ENCODE measurements around the gene CETP.

DNA sequence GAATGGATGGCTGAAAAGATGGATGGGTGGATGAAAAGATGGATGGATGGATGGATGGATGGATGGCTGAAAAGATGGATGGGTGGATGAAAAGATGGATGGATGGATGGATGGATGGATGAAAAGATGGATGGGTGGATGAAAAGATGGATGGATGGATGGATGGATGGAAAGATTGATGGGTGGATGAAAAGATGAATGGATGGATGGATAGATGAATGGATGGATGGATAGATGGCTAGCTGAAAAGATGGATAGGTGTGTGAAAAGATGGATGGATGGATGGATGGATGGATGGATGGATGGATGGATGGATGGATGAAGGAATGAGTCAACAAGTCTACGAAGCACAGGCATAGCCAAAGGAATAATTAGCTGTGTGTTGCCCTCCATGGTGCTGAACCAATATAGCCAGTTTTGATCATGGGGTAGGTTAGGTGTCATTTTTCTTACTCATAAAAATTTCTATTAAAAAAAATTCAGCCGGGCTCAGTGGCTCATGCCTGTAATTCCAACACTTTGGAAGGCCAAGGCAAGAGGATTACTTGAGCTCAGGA is 68.7 kb downstream of the CETP start:
- TF ChIP-seq, protein P1, sequence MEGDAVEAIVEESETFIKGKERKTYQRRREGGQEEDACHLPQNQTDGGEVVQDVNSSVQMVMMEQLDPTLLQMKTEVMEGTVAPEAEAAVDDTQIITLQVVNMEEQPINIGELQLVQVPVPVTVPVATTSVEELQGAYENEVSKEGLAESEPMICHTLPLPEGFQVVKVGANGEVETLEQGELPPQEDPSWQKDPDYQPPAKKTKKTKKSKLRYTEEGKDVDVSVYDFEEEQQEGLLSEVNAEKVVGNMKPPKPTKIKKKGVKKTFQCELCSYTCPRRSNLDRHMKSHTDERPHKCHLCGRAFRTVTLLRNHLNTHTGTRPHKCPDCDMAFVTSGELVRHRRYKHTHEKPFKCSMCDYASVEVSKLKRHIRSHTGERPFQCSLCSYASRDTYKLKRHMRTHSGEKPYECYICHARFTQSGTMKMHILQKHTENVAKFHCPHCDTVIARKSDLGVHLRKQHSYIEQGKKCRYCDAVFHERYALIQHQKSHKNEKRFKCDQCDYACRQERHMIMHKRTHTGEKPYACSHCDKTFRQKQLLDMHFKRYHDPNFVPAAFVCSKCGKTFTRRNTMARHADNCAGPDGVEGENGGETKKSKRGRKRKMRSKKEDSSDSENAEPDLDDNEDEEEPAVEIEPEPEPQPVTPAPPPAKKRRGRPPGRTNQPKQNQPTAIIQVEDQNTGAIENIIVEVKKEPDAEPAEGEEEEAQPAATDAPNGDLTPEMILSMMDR (IDR thresholded peaks at IDR 0.05; ENCODE audit: low read depth, low read length, missing input control): no peak
- TF ChIP-seq, protein P2, sequence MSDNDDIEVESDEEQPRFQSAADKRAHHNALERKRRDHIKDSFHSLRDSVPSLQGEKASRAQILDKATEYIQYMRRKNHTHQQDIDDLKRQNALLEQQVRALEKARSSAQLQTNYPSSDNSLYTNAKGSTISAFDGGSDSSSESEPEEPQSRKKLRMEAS (IDR thresholded peaks at IDR 0.05): no peak
- TF ChIP-seq EGR1 (IDR thresholded peaks at IDR 0.05; ENCODE audit: low read depth in 2 of 2) (no peak), REST (IDR thresholded peaks at IDR 0.05) (no peak), SP1 (IDR thresholded peaks at IDR 0.05) (no peak), GABPA (IDR thresholded peaks at IDR 0.05 in 1 of 2, conservative IDR thresholded peaks at IDR 0.05 in 1 of 2) (no peak), TAF1 (conservative IDR thresholded peaks at IDR 0.05) (no peak), RAD21 (IDR thresholded peaks at IDR 0.05) (no peak), YY1 (IDR thresholded peaks at IDR 0.05) (no peak), JUND (IDR thresholded peaks at IDR 0.05) (no peak), HNF4G (IDR thresholded peaks at IDR 0.05) (no peak)

All from liver (tissue), 3 donors.